Measurements from ENCODE around the gene MYMX. TPM values are rescaled to one million over a fixed set of nuclear protein-coding genes. Genes with fewer than 3 reads are reported as not detected.
A peak's percentile ranks its signal among the peaks of the same experiment; 100 is the strongest.

MYMX gene
- total RNA-seq, 3 donors from 2014 or later = 0.88 to 3.4 (median 2.9) TPM

DNA sequence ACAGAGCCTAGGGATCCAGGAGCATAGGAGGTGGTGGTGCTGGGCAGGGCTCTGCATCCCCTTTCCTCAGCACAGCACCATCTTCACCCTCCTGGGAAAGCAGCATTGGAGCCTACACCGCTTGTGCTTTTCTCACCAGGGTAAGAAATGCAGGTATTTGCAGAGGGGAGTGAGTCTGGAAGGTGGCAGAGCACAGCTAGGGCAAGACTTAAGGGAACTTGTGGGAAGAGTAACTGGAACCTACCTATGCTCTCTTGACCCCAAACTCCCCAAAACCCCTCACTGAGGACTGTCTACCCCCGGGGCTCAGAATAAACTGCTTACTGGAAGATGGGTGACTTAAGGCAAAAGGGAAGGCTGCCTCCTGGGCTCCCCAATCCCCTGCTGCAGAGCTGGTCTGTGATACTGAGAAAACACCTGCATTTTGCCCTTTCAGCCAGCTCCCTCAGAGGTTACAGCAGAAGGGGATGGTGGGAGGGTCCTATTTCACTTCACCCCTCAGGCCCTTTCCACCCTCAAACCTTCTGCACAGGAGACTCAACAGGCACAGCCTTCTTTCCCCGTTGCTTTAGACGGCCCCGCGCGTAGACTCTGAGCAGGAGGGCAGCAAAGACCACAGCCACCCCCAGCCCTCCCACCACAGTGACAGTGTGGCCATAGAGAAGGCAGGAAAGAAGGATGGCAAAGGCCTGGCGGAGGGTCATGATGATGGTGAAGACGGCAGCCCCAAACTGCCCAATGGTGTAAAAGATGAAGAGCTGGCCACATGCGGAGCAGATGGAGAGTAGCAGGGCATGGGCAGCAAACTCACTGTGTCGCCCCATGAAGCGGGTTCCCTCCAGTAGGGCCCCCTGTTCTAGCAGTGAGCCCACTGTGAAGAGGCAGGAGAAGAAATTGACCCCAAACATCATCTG, 37.7 kb downstream of the MYMX start:
- no peak for DNase-seq (ENCODE audit: low spot score in 2 of 2)
- Histone ChIP-seq H3K4me3 (no peak overlapping the region), H3K36me3 (peaks cover 4% of the 10 kb centered on the region), H3K27me3 (no peaks in the 10 kb centered on the region), H3K9me3 (no peaks in the 10 kb centered on the region), H3K4me1 (peaks cover 6 to 10% of the 10 kb centered on the region in 2 donors), H3K27ac (peak overlapping the region in 1 of 2 donors; percentile 29)
- intact Hi-C loops (cut with DNase I; ENCODE audit: low total_unique reads) = no loop called here
- TF ChIP-seq POLR2A (IDR thresholded peaks at IDR 0.05) = no peak

DNA sequence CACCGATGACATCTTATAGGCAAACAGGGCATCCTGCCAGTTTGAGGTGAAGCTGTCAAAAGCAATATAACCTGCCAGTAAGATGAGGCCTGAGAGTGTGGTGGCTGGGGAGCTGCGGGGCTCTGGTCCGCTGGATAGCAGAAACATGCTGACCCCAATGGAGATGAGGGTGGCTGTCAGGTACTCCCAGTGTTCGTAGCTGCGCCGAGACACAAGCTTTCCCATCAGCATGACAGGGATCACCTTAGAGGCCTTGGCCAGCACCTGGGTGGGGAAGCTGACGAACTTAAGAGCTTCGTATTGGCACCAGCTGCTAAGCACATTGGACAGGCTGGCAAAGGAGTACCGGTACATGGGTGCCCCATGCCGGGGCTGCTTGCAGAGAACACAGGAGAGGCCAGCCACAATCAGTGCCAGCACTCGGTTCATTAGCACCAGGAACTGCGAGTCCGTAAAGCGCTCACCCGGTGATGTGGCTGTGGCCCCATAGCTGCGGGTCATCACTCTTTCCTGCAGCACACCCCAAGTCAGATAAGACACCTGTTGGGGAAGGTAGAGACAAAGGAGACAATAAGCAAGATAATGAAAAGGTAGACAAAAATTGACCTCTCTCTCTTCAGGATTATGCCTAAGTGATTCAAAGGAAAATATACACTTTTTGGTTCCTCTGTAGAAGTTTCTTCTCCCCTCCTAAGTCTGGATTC, 38.5 kb downstream of the MYMX start:
- TF ChIP-seq POLR2A (IDR thresholded peaks at IDR 0.05) = no peak
- TF ChIP-seq CTCF (IDR thresholded peaks at IDR 0.05) = no peak
- TF ChIP-seq POLR2AphosphoS5 (IDR thresholded peaks at IDR 0.05) = no peak
- no peak overlapping the region for H3K4me3 ChIP-seq
- H3K36me3 ChIP-seq = peaks cover 4% of the 10 kb centered on the region
- H3K9me3 ChIP-seq = no peaks in the 10 kb centered on the region
- no peaks in the 10 kb centered on the region for H3K27me3 ChIP-seq
- intact Hi-C loops (cut with DNase I; ENCODE audit: low total_unique reads) = no loop called here
- H3K27ac ChIP-seq = peak overlapping the region in 1 of 2 donors; percentile 29
- H3K4me1 ChIP-seq = peaks cover 6 to 10% of the 10 kb centered on the region in 2 donors
- no peak for DNase-seq (ENCODE audit: low spot score in 2 of 2)

DNA sequence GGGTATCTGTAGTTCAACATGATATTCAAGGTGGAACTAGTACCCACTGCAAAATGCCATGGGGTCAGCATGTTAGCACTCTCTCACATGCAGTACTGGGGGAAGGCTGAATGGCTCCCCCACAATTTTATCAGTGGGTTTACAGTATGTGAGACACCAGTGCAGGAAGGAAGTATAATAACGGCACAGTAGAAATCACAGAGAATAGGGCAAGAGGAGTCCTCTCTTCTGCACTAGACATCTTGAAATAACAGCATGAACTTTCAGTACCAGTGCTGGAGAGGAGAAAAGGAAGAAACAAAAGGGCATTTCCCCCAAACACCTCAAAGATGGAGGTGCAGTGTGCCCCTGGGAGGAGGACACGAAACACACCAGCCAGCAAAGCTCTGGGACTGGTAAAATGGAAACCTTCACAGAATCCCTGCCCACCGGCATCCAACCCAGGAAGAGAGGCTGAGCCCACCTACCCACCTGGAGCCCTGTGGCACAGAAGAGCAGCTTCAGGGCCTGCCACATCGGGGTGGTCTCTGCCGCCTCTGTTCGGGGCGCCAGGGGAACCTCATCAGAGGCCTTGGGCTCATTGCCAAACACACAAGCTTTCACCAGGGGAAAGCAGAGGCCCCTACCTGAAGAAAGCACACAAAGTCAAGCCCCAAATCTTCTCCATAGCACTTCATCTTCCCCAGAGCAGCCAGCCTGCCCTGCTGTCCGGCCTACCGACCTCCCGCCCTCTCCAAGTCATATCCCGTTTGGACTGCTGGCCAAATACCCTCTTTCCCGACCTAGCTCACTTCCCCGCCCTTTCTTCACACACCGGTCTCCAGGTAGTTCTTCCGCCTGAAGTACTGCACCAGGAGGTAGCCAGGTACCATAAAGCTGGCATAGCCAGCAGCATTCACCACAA, 39.4 kb downstream of the MYMX start:
- no peak for DNase-seq (ENCODE audit: low spot score in 2 of 2)
- Histone ChIP-seq H3K4me3 (peak overlapping the region; percentile 82 to 100 (median 95)), H3K36me3 (no peaks in the 10 kb centered on the region), H3K9me3 (no peaks in the 10 kb centered on the region), H3K27me3 (no peaks in the 10 kb centered on the region), H3K27ac (peak overlapping the region; percentile 93 to 98), H3K4me1 (peaks cover 6 to 10% of the 10 kb centered on the region in 2 donors)
- TF ChIP-seq CTCF (IDR thresholded peaks at IDR 0.05) (no peak), POLR2A (IDR thresholded peaks at IDR 0.05) (no peak), POLR2AphosphoS5 (IDR thresholded peaks at IDR 0.05) (no peak)
- intact Hi-C loops (cut with DNase I; ENCODE audit: low total_unique reads) = no loop called here

DNA sequence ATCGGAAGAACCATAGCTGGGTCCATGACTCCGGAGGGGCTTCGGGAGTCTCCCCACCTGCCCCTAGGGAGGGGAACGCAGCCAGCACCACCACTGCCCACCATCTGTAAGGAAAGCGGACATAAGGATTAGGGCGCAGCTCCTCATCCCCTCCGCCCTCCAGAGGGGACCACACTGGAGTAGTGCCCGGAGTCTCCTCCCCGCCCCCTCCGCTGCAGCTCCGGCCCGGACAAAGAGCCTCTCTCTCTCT, 40.0 kb downstream of the MYMX start:
- DNase-seq (ENCODE audit: low spot score in 2 of 2) = no peak
- intact Hi-C loops (cut with DNase I; ENCODE audit: low total_unique reads) = no loop called here
- Histone ChIP-seq H3K4me1 (peaks cover 6 to 10% of the 10 kb centered on the region in 2 donors), H3K27ac (peak overlapping the region; percentile 93 to 98), H3K9me3 (no peaks in the 10 kb centered on the region), H3K4me3 (peak overlapping the region; percentile 82 to 100 (median 95)), H3K36me3 (no peaks in the 10 kb centered on the region), H3K27me3 (no peaks in the 10 kb centered on the region)
- no peak for TF ChIP-seq POLR2AphosphoS5 (IDR thresholded peaks at IDR 0.05)
- TF ChIP-seq POLR2A (IDR thresholded peaks at IDR 0.05) = no peak
- no peak for TF ChIP-seq CTCF (IDR thresholded peaks at IDR 0.05)

- Histone ChIP-seq H3K9me3 (no peaks in the 10 kb centered on the region), H3K36me3 (no peaks in the 10 kb centered on the region), H3K4me1 (peaks cover 6 to 10% of the 10 kb centered on the region in 2 donors), H3K27me3 (no peaks in the 10 kb centered on the region), H3K27ac (peak within 1 kb of the TSS; percentile 93 to 98), H3K4me3 (peak within 1 kb of the TSS; percentile 82 to 100 (median 95))
- peak; percentile 65 to 67 for DNase-seq (ENCODE audit: low spot score in 2 of 2)
- intact Hi-C loops (cut with DNase I; ENCODE audit: low total_unique reads) = no loop called here
- TF ChIP-seq POLR2AphosphoS5 (IDR thresholded peaks at IDR 0.05) (peak in 2 of 3 donors; percentile 26 to 67), CTCF (IDR thresholded peaks at IDR 0.05) (peak in 1 of 3 donors; percentile 74), POLR2A (IDR thresholded peaks at IDR 0.05) (no peak)
Measured at GRCh38 chr6:44257025-44257752, 40.5 kb downstream of the MYMX start, which contains the start of gene SLC35B2. Gene SLC35B2, minus strand, starts transcription at chr6:44257528. Its CDS starts 118 bp downstream, at chr6:44257410.
